Raji (cell line): ENCODE results near the gene EDN1.

Experiments used
- POLR2A ChIP-seq: IDR thresholded peaks from 2 replicates; pipeline ENCODE4 v1.6.1; 2011; ENCODE audit warnings: low read depth, low read length, control low read depth; ENCODE audit not compliant: insufficient read depth

The EDN1 gene

DNA sequence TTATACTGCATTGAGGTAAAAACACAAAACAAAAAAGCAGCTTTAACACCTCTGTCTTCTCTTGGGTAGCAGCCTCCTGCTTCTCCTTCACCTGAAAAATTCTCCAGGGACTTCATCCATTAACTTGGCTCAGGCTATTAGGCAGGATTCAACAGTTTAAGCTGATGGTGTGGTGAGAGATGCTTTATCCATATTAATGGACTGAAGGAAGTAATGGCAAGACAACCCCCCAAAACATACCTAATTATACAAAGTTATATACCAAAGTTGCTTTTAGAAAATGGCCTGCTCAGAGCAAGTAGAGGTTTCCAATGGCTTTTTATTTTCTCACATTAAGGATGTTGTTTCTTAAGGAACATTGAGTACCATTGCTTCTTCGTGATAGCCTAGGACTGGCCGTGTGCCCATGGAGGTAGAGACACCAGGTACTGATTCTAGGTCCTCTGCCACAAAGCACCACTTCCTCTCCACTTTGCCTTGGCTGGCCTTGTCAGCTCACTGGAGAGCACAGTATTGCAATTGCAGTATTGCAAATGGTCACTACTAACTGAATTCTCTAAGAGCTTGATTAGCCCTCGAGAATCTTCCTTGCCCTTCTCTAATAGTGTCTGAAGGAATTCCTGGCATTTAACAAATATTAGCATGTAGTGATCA, 7.3 kb downstream of the EDN1 start:
- no peak for TF ChIP-seq POLR2A

DNA sequence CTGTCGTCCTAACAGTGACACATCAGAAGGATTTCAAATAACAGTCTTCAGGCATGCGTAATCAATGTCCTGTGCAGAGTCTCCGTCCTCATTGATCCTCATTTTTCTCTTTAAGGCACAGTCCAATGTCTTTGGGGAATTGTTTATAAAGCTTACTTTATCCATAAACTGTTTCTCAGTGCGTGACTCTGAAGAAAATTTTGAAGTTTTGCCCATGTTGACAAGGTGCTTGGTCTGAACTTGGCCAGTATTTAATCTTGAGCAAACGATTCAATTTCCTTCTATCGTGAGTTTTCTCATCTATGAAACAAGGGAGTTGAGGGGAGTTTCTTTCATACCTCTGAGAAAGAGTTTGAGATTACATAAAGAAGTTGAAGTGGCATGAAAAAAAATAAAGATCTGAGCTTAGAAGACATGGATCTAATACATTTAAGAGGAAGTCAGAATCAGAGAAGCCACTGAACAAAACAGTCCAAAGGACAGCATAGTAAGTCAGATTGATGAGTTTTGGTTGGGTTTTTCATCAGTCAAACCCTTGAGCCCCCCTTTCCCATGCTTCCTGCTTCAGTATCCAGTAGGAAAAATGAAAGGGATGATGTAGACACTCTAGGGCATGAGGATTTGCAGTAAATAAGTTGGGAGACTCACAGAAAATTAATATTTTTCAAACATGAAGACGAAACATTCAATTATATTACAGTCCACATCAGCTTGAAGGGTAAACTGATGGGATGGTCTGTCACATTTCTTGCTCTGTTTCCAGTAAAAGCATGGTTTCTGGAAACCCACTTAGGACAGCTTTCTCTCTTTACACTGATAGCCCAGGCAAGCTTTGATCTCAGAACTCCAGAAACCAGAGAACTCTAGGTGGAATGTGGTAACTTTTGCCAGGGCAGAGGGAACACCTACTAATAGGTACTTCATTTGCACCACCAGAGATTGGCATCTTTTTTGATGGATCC, 8.1 kb downstream of the EDN1 start:
- TF ChIP-seq POLR2A = no peak

DNA sequence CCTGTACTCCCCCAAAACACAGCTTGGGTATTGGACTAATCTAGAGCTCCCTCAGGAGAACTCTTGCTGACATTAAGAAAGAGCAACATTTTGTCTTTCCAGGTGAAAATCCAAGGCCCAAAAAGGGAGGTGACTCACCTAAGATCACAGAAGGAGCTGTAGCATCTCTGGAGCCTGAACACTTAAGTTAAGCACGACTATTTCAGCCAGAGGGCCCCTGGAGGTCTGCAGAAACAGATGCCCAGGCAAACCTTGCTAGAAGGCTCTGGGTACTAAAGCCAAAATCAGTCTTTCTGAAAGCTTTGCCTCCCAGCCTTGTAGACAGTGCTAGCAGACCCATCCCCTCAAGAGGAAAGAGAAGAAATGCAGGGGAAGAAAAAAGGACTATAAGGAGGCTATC, 8.8 kb downstream of the EDN1 start:
- no peak for TF ChIP-seq POLR2A

DNA sequence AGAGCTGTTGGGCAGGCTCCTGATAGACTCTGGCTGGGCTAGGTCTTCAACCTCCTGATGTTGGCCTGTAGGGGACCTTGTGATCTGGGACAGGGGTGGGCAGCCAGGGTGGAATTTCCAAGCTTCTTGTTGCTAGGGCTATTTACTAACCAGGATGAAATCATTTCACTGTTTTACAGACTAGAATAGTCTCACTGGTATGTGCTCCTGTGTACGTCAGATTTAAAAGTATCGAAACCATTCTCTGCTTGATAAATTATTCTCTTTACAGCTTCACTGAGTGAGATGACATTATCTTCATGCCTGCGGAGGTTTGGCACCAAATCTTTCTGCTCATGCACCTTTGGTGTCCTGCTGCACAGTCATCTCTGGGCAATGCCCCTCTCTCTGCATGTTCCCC, 10.9 kb downstream of the EDN1 start:
- no peak for TF ChIP-seq POLR2A

DNA sequence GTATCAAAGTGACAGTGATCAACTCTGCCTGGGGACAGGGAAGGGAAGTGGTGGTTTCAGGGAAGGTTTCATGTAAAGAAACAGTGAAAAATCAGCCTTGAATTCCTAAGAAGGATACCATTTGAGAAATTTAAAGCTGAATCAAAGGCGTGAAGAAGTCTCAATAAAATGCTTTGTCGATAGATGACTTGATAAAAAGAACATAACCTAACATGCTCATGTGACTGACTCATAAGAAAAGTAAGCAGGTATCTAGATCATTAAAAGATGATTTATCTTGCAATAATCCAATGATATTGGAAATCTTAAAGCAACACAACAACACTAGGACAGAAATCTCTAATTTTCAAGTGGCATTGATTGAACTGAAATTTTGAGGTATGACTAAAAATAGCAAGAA, 14.3 kb downstream of the EDN1 start:
- no peak for TF ChIP-seq POLR2A

DNA sequence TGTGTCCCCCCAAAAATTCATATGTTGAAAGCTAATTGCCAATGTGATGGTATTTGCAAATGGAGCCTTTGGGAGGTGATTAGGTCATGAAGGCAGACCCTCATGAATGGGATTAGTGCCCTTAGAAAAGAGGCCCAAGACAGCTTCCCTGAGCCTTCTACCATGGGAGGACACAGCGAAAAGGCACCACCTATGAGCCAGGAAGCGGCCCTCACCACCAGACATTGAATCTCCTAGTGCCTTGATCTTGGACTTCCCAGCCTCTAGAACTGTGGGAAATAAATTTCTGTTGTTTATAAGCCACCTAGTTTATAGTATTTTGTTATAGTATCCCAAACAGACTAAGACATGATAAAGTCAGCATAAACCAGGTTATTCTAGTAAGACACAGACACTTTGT, 18.9 kb downstream of the EDN1 start:
- TF ChIP-seq POLR2A = no peak

DNA sequence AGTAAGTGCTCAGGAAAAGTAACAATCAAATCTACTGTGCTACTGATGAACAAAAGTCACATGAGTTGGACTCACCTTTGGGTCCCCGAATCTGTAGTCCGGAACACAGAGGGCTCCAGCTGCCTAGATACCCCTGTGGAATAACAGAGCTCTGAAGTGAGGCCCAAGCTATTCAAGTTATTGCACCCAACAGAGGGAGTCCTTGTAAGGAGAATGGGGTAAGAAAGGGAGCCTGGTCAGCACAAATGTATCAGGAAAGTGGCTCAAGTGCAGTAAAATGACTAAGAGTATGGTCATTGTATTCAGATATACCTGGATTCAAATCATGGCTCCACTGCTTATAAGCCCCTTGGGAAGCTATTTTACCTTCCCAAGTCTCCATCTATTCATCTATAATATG, 20.9 kb downstream of the EDN1 start:
- TF ChIP-seq POLR2A = no peak

DNA sequence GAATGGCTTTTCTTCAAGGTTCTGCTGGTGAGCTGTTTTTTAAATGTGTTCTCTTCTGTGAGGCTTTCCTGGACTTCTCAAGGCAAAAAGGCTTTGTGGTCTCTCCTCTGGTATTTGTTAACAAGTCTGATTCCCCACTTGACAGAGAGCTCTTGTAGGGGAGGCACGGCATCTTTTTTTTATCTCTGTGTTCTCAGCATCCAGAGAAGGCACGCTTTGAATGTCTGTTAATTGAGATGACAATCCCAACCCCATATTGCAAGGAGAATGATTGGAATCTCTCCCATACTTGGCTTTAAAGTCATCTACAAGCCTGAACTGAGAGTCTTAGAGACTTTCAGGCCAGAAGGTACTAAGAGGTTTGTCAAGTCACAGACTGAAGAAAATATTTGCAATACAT, 22.6 kb downstream of the EDN1 start:
- no peak for TF ChIP-seq POLR2A

DNA sequence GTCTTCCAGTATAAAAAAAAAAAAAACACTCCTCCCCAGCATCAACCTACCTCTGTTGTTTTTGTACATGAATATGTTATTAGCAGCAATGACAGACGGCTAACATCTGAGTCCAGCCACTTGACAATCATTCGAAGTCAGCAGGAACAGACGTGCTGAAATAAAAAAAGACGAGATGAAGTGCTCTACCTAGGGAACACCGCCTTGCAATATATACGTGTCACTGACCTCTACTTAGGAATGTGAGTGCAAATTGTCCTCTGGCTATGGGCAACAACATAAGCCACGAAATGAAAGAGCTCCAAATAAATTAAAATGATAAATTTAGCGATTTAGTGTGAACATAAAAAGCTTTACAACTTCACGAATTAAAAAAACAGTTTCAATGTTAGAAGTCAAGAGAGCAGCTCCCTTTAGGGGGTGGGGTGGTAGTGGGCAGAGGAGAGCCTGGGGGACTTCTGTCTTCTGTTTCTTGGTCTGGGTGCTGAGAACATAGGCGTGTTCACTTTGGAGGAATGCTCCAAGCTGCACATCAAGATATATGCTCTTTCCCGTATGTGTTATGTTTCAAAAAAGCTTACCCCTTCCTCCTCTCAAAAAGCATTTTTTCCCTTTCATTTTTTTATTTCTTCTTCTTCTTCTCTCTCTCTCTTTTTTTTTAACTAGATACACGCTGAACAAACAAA, 23.3 kb downstream of the EDN1 start:
- TF ChIP-seq POLR2A = no peak

DNA sequence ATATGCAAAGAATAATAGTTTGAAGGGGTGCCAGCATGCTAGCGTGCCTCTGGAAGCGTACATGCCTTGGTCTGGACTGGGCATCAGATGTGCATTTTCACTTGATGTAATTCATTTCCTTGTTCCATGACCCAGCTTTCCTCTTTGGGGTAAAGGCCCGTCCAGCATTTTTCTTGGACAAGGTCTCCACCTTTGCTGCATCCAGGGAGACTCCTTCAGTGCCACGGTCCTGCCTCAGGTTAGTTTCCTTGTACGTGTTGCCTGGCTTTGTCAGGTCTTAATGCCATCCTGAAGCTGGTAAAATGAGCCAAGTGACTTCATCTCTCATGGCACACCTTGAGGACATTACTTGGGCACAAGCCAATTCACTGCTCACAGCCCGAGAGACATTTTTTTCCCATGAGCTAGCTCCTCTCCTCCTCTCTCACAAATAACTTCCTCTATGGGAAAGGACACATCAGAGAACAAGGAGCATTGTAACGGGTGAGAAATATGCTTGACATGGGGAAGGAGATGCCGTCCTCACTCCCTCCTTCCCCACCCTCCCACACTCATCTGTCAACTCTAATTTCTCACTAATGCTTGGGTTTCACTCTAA, 23.9 kb downstream of the EDN1 start:
- TF ChIP-seq POLR2A = no peak

DNA sequence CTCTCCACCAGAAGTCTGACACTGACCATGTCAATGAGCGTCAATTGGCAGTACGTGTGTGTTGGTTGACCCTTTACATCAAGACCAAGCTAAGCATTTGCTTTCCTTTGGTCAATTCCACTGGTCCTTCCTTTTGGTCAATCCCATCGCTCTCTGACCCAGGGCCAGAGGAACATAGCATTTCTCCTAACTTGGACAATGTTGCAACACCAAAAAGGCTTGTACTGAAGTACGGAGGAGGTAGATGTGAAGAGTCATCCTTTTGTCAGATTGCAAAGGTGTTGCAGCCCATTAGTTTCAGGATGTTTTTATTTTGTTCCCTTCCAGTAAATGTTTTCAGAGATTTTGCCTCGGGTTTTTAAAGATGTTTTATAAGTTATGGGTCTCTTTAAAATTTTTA, 24.6 kb downstream of the EDN1 start:
- no peak for TF ChIP-seq POLR2A

DNA sequence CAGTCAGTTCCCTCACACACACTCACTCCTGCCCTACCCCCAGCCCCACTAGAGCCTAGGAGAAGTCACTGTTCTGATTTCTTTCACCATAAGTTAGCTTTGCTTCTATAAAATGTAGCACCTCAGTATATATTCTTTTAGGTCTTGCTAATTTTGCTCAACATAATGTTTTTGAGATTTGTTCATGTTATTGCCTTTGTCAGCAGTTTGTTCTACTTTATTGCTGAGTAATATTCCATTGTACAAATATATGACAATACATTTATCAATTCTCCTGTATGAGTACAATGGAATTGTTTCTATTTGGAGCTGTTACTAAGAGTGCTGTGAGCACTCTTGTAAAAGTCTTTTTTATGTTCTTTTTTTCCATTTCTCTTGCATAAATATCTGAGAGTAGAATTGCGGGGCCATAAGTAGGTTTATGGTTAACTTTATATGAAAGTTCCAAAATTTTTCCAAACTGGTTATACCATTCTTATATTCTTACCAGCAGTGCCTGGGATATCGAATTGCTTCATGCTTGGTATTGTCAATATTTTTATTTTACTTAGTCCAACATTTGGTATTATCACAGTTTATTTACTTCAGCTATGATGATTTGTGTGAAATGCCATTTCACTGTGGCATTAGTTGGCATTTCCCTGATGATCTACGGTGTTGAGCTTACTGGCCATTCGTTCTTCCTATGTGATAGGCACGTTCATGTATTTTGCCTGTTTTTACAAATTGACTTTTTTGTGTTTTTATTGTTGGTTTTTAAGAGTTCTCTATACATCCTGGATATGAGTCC, 25.3 kb downstream of the EDN1 start:
- no peak for TF ChIP-seq POLR2A

DNA sequence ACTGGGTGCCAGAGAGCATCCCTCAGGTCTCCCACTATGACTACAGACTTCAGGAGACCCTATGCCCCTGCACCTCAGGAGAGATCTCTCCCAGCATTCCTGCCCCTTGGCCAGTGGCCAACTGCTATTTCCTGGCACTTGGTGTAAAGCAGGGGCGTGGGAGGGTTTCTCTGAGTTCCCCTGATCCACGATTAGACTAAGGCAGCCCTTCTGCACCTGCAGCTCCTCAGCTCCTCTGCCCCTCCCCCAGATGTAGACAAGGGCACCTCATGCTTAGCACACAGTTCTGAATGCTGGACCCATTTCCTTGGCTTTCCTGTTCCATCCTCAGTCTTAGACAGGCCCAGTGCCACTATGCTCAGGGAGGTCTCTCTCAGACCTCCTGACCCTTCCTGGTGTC, 28.6 kb downstream of the EDN1 start:
- no peak for TF ChIP-seq POLR2A

DNA sequence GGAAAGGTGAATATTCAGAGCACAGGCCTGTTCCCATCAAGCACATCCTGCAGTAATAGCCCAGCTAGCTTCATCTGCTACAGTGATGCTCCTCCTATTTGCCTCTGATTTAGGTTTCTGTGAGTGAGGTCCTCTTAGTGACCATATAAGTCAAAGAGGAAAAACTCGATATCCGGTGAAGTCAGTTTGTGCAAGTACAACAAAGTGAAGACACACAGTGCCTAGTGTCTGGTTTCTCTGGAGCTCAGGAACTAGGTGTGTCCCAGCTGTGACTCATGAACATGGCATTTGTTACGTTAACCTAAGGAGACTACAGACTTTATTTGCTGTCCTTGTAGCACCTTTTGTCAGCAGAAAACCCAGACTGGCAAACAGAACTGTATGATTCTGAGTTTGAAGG, 33.9 kb downstream of the EDN1 start:
- TF ChIP-seq POLR2A = no peak

DNA sequence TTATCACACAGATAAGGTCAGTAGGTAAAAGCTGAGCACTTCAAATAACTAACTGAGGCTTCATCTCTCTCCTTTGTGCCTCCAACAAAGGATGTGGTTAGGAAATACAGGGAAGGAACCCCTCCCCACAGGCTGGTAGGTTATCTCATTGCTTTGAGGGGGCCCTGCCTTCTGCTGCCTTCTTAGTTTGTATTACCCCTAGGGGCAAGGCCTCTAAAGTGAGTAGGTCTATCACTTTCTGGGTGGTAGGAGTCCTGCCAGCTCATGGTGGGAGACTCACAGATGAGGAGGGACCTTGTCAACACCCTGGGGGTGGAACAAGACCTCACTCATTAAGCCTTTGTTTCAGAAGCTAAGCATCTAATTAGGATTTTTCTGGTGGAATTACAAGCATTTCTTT, 34.6 kb downstream of the EDN1 start:
- no peak for TF ChIP-seq POLR2A
